GM19397 (cell line): ENCODE data around the gene UBE4A.

Source experiments
- ATAC-seq: cut with Tn5 transposase; IDR thresholded peaks from one replicate; pipeline ENCODE4 v1.9.1; 2021; ENCODE audit warnings: mild to moderate bottlenecking, moderate library complexity; ENCODE audit not compliant: unreplicated experiment

The UBE4A gene

DNA sequence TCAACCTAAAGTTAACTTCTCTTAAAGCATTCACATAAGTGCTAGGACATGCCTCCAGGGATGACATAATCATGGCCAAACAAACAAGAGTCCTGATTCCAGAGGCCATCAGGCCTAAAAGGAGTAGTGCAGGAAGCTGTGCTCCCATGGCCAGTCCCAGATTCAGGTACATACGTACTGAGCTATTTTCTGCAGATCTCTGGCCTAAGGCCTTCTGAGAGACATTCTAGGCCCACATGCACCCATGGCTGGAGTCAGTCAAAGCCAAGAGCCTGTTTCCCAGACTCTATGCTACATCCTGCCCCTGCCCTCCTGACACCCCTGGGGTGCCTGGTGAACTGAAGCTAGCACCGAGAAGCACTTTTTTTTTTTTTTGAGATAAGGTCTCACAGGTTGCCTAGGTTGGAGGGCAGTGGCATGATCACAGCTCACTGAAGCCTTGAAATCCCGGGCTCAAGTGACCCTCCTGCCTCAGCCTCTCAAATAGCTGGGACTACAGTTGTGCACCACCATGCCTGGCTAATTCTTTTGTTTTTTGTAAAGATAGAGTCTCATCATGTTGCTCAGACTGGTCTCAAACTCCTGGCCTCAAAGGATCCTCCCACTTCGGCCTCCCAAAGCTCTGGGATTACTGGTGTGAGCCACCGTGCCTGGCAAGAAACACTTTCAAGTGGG, 17.4 kb upstream of the UBE4A start:
- no peak for ATAC-seq

DNA sequence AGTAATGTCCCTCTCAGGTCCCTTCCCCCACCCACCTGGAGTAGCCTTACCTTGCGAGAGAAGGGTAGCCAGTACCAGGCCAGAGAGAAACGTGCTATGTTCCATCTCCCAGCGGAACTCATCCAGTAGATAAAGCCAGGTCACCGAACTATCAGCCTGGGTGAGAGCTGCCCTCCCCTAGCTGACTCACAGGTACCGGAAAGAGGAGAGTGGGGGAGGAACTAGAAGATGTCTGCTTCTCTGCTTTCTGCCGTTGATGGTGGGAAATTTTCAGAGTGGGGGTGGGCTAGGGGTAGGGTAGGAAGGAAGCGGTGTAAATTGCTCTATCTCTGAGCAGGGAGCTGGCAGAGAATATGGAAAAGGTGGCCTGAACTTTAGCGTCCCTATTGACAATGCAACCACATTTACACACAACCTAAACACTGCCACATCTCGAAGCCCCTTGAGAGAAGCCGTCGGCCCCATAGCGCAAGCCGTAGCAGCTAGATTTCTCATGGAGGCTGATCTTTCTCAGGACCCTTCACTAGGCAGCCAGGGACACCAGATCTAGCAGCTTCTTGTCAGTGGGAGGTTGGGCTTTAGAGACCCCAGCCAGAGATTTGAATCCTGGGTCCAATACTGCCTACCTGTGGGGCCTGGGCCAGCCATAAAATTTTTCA, 16.8 kb upstream of the UBE4A start, which contains the start of gene CD3D:
Gene CD3D (minus strand): TSS at position 203 of the 659 bp plus-strand sequence. CDS start 98 bp downstream, at position 105.
- no peak for ATAC-seq

DNA sequence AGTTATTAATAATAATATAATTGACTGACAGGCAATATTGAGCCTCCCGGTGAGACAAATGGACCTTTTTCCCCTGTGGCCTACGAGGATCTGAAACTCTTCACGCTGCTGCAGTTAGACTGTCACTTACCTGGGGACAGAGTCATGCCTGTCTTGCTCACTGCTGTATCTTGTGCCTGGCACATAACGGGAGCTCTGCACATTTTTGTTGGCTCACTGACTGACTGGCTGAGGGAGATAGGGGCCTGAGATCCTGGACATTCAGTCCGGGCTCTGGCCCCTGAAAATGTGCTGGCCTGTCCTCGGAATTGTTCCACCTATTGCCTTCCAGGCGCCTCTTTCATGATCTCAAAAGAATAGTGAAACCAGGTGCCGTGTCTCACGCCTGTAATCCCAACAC, 16.2 kb upstream of the UBE4A start:
- ATAC-seq: no peak

DNA sequence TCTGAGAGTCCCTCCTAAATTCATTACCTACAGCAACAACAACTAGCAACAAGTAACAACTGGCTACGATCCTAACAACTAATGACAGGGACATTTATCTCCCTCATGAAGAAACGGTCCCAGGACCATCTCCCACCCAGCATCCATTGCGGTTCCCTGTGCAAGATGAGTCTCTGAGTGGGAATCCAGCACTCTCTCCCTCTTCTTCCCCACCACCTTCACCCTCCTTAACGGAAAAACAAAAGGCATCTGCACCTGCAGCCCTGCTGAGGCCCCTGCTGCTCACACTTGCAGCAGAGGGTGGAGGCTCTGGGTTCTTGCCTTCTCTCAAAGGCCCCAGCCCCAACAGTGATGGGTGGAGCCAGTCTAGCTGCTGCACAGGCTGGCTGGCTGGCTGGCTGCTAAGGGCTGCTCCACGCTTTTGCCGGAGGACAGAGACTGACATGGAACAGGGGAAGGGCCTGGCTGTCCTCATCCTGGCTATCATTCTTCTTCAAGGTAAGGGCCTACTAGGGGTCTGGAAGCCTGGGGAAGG, 15.4 kb upstream of the UBE4A start, which contains the start of gene CD3G:
Gene CD3G (plus strand): TSS at position 364 of the 535 bp plus-strand sequence. CDS start 80 bp downstream, at position 444.
- no peak for ATAC-seq

DNA sequence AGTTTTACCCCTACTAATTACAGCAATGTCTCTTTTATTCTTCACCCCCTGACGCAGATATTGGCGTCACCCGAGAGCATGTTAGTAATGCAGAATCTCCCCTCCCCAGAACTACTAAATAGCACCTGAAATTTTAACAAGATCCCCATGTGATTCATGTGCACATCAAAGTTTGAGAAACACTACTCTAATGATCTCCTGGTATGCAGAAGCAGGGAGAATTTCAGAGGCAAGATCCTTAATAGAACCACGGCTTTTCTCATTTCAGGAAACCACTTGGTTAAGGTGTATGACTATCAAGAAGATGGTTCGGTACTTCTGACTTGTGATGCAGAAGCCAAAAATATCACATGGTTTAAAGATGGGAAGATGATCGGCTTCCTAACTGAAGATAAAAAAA, 9.9 kb upstream of the UBE4A start:
- ATAC-seq: no peak

DNA sequence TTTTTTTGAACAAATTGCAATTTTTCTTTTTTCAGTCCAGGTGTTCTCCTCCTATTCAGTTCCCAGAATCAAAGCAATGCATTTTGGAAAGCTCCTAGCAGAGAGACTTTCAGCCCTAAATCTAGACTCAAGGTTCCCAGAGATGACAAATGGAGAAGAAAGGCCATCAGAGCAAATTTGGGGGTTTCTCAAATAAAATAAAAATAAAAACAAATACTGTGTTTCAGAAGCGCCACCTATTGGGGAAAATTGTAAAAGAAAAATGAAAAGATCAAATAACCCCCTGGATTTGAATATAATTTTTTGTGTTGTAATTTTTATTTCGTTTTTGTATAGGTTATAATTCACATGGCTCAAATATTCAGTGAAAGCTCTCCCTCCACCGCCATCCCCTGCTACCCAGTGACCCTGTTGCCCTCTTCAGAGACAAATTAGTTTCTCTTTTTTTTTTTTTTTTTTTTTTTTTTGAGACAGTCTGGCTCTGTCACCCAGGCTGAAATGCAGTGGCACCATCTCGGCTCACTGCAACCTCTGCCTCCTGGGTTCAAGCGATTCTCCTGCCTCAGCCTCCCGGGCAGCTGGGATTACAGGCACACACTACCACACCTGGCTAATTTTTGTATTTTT, 6.2 kb upstream of the UBE4A start:
- ATAC-seq: no peak

DNA sequence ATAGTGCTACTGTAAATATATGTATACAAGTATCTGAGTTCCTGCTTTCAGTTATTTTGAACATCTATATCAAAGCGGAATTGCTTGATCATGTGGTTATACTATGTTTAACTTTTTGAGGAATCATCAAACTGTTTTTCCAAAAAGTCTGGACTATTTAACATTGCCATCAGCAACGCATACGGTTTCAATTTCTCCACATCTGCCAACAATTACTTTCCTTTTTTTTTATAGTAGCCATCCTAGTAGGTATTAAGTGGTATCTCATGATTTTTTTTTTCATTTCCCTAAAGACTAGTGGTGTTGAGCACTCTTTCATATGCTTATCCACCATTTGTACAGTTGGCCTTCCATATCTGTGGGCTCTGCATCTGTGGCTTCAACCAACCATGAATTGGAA, 1.3 kb upstream of the UBE4A start:
- no peak for ATAC-seq

DNA sequence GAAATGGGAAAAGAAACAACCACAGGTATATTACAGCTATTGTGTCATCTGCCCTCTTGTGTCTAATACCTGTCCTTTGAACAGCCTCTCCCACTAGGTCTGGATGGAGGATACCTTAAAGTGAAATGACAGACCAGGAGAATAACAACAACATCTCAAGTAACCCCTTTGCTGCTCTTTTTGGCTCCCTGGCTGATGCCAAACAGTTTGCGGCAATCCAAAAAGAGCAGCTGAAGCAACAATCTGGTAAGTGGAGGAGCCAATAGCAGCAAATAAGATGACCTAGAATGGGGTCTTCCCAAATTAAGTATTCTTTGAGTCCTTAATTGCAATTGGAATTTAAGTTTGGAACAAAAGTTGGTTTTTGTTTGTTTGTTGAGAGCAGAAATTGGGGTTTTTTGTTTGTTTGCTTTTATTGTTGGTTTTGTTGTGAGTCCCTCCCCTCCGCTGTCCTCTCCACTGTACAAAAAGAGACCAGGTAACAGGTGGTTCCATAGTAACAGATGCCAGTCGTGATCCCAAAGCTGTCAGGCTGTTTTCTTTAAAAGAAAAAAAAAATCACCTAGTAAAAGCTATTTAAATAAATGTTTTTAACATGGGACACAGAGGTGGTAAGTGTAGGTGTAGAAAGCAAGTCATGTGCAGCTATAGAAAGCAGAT, 5.7 kb downstream of the UBE4A start:
- ATAC-seq: no peak

DNA sequence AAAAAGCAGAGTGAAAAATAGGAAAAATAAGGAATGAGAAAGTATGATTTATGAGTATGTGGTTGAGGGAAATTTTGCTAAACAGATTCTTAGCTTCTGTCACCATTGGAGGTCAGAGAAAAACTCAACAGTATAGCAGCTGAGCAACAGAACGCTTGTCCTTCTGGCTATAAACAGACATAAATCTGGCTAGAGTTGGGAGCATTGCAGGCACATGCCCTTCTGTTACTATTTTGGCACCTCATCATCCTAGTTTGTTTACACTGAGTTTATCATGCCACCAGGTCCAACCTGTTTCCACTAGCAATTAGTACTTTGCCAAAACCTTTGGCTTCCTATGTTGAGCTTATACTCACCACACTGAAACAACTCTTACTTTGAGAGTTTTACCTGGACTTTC, 6.9 kb downstream of the UBE4A start:
- no peak for ATAC-seq

DNA sequence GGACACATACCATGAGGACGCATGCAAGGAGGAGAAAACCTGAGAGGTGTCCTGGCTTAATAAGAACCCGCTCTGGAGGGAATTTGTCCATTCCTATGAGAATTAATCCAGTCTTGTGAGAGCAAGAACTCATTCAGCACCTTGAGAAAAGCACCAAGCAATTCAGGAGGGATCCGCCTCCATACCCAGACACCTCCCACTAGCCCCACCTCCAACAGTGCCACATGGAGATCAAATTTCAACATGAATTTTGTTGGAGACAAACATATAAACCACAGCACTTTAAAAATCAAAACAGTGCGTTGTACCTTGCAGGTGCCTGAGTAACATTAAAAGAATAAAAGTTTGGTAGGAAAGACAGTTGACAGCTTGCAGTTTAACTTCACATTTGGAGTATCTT, 11.4 kb downstream of the UBE4A start:
- no peak for ATAC-seq

DNA sequence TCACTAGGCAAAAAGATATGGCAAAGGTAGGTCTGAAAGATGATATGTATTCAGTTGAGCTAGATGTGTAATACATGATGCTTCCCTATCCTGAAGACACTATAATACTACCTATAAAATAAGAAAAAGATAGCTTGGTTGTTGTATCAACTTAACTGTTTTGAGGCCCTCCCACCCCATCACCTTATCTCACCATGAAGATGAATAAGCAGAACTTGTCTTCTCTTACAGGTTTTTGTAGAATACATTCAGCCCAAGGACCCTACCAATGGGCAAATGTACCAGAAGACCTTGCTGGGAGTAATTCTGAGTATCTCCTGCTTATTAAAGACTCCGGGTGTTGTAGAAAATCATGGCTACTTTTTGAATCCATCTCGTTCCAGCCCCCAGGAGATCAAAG, 13.9 kb downstream of the UBE4A start:
- ATAC-seq: no peak

DNA sequence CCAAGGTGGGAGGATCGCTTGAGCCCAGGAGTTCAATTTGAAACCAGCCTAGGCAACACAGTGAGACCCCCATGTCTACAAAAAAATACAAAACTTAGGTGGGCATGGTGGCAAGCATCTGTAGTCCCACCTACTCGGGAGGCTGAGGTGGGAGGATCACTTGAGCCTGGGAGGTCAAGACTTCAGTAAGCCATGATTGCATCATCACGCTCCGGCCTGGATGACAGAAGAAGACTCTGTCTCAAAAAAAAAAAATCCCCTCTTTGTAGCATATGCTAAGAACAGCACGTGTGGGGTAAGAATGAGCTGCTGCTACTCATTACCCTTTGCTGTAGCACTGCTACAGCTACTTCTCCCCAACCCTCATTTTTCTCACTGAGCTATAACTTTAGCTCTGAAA, 14.5 kb downstream of the UBE4A start:
- no peak for ATAC-seq

DNA sequence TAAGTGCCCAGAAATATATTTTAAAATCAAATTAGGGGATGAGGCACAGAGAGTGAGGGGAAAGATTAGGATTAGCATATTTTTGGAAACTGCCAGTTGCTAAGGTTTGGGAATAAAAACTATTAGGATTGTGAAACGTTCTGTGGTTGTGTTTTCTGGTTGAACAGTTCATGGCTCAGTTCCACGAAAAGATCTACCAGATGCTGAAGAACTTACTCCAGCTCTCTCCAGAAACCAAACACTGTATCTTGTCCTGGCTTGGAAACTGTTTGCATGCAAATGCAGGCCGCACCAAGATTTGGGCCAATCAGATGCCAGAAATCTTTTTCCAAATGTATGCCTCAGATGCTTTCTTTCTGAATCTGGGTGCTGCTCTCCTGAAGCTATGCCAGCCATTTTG, 15.3 kb downstream of the UBE4A start:
- ATAC-seq: no peak

DNA sequence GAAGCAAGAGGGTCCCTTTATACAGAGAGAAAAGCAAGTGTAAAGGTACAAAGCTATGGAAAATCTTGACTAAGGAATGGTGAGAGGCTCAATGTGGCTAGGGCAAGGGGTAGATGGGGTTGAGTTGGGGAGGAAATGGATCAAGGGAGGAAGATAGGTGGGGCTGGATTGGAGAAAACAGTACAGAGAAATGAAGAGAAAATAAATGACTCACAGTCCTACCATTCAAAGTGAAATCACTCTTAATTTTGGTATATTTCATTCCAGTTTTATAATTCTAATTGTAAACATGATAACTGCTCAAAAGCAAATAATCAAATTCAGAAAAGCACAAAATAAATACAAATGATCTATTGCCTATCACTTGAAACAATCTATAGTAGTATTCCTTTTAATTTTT, 16.6 kb downstream of the UBE4A start:
- no peak for ATAC-seq

DNA sequence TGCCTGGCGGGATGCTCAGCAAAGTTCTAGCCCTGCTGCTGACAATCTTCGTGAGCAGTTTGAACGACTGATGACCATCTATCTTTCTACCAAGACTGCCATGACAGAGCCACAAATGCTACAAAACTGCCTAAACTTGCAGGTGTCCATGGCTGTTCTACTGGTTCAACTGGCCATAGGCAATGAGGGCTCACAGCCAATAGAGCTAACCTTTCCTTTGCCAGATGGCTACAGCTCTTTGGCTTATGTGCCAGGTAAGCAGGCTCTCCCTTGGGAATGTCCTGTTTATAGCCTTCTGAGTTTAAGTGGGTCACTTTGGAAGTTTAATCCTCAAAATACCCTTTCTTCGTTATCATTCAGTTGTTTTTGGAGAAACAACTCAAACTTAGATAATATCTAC, 20.1 kb downstream of the UBE4A start:
- no peak for ATAC-seq

DNA sequence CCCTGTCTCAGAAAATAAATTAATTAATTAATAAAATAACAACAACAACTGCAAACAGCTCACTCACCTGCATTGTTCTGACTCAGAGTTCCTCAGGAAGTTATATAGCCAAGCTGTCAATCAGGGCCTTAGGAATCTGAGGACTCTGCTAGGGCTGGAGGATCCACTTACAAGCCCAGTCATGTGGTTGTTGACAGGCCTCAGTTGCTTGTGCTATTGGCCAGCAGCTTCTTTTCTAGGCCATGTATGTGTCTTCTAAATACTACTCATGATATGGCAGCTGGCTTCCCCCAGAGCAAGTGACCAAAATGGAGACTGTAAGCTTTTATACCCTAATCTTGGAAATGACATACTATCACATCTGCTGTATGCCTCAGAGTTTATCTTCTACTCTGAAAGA, 21.2 kb downstream of the UBE4A start:
- ATAC-seq: no peak

DNA sequence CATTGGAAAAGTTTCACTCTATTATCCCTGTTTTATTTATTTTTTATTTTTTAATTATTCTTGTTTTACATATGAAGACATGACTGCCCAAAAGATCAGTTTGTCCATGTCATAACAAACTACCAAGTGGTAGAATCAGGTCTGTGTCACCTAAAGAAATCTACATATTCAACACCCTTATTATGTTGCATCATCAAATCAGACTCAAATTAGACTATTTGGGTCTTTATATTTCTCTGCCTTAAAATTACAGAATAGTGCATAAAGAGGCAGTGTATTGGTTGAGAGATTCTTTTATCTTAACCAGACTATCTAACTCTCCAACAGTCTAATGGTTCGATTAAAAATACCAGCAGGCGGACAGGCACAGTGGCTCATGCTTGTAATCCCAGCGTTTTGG, 23.6 kb downstream of the UBE4A start:
- no peak for ATAC-seq

DNA sequence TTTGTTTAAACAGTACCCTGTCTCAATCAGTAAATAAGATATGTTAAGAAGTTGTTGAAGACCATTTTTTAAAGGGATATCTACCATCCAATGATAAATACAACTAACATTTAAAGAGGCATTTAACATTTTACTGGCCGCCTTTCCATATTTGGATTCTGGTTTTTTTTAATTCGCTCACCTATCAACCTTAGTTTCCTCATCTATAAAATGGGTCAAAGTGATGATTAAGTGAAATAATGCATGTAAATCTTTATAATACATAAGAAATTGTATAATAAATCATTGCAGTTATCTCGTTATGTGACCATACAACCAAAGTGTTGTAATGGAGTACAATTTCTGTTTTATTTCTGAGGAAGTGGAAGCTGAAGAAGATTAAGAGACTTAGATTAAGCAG, 24.3 kb downstream of the UBE4A start:
- no peak for ATAC-seq

DNA sequence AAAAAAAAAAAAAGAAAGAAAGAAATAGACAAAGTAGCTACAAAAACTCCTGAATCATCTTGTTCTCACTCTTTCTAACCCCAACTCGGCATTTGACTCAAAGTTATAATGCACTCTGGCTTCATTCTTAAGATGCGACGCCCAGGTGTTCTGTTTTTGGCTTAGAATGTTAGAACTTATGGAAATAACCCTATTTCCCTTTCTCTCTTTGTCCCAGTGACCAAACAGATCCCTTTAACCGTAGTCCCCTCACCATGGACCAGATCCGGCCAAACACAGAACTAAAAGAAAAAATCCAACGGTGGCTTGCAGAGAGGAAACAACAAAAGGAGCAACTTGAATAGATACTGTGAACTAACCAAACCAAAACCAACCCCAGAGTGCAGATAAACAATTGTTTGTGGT, 36.7 kb downstream of the UBE4A start:
- no peak for ATAC-seq

DNA sequence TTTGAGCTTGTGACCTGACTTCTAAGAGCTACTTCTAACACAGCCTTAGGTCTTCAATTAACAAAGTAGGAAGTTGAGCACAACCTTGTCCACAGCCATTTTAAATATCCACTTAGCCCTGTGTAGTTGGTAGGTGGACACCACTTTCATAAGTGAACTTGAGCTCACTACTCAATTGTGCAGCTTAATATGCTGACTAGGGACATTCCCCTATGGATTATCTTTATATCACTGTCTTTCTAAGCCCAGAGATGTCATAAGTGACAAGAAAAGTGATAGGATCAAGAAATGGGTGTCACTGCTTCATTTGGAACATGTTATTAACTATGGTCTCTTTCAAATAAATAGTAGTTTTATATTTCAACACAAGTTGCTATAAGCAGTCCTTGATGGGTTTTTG, 38.0 kb downstream of the UBE4A start:
- no peak for ATAC-seq

DNA sequence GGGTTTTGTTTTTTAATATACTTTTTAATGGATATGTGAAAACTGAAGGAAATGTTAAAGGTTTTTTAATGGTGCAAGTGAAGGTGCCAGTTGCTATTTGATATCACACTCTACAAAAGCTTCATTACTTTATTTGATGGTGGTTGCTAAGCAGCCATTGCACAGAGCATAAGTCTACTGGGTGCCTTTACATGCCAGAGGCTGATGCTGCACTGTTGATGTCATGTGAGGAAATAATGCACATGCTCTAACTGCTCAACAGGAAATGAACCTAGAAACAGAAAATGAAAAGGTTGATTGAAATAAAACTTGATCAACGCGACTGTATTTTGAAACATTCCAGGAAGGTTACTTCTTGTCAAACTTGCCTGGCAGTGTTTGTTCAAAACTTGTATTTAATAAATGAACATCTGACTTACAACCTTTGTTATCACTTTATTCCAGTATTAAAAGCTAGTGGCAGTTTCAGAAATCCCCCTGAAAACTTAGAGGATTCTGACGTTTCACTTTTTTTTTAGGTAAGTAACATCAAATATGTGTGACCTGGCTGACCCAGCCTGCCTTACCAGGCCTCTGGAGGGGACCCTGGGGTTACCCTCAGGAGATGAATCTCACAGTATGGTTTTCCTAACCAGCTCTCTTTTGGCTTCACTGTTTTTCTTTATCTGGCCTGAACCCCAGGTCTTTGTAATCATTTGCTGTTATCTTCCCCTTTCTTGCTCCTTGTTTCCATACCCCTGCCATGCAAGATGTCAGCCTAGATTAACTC, 39.6 kb downstream of the UBE4A start:
- no peak for ATAC-seq
